ENCODE measurements around the gene RYK.

The RYK gene

GRCh38 chr3:134126153-134126552 lies 124.5 kb downstream of the RYK start:
- no peak overlapping the region for H3K4me3 ChIP-seq (ENCODE audit: low read depth, low read length)
- no peak for DNase-seq (ENCODE audit: low read depth)
- no peak for TF ChIP-seq CTCF (IDR thresholded peaks at IDR 0.05; ENCODE audit: insufficient read depth, low read depth, low read length, missing control alignments)

GRCh38 chr3:134114726-134115125 lies 135.9 kb downstream of the RYK start:
- no peak for DNase-seq (ENCODE audit: low read depth)
- TF ChIP-seq CTCF (IDR thresholded peaks at IDR 0.05; ENCODE audit: insufficient read depth, low read depth, low read length, missing control alignments), result no peak
- no peak overlapping the region for H3K4me3 ChIP-seq (ENCODE audit: low read depth, low read length)

- no peak for DNase-seq (ENCODE audit: low read depth)
- no peak for TF ChIP-seq CTCF (IDR thresholded peaks at IDR 0.05; ENCODE audit: insufficient read depth, low read depth, low read length, missing control alignments)
- no peak overlapping the region for H3K4me3 ChIP-seq (ENCODE audit: low read depth, low read length)
Measured at GRCh38 chr3:134111616-134112015, 139.0 kb downstream of the RYK start.

- no peak overlapping the region for H3K4me3 ChIP-seq (ENCODE audit: low read depth, low read length)
- no peak for TF ChIP-seq CTCF (IDR thresholded peaks at IDR 0.05; ENCODE audit: insufficient read depth, low read depth, low read length, missing control alignments)
- no peak for DNase-seq (ENCODE audit: low read depth)
Measured at GRCh38 chr3:134110963-134111362, 139.7 kb downstream of the RYK start.

Measured in GM12865 (cell line).